ENCODE results near the gene TUBGCP6. TPM values are rescaled to one million over a fixed set of nuclear protein-coding genes. Genes with fewer than 3 reads are reported as not detected.
A peak's percentile ranks its signal among the peaks of the same experiment; 100 is the strongest.

Gene TUBGCP6
- total RNA-seq, 1 donor from 2014 or later, result 48.5 TPM

DNA sequence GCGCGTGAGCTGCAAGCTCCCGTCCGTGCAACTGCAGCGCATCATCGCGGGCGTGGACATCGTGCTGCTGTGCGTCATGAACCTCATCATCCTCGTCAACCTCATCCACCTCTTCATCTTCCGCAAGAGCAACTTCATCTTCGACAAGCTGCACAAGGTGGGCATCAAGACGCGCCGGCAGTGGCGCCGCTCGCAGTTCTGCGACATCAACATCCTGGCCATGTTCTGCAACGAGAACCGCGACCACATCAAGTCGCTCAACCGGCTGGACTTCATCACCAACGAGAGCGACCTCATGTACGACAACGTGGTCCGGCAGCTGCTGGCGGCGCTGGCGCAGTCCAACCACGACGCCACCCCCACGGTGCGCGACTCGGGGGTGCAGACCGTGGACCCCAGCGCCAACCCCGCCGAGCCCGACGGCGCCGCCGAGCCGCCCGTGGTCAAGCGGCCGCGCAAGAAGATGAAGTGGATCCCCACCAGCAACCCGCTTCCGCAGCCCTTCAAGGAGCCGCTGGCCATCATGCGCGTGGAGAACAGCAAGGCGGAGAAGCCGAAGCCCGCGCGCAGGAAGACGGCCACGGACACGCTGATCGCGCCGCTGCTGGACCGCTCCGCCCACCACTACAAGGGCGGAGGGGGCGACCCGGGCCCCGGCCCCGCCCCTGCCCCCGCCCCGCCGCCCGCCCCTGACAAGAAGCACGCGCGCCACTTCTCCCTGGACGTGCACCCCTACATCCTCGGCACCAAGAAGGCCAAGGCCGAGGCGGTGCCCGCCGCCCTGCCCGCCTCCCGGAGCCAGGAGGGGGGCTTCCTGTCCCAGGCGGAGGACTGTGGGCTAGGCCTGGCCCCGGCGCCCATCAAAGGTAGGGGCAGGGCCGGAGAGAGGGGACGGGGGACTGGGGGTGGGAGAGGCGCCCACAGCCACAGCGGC, 67.0 kb downstream of the TUBGCP6 start:
- H3K27me3 ChIP-seq (ENCODE audit: low read depth), result peaks cover 29% of the 10 kb centered on the region
- no peaks in the 10 kb centered on the region for H3K4me1 ChIP-seq
- ATAC-seq (no peak), DNase-seq (peak; percentile 39)
- H3K36me3 ChIP-seq, result no peaks in the 10 kb centered on the region
- H3K9me3 ChIP-seq, result no peaks in the 10 kb centered on the region
- TF ChIP-seq, protein P1, sequence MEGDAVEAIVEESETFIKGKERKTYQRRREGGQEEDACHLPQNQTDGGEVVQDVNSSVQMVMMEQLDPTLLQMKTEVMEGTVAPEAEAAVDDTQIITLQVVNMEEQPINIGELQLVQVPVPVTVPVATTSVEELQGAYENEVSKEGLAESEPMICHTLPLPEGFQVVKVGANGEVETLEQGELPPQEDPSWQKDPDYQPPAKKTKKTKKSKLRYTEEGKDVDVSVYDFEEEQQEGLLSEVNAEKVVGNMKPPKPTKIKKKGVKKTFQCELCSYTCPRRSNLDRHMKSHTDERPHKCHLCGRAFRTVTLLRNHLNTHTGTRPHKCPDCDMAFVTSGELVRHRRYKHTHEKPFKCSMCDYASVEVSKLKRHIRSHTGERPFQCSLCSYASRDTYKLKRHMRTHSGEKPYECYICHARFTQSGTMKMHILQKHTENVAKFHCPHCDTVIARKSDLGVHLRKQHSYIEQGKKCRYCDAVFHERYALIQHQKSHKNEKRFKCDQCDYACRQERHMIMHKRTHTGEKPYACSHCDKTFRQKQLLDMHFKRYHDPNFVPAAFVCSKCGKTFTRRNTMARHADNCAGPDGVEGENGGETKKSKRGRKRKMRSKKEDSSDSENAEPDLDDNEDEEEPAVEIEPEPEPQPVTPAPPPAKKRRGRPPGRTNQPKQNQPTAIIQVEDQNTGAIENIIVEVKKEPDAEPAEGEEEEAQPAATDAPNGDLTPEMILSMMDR (IDR thresholded peaks at IDR 0.05), result no peak
- intact Hi-C loops (cut with DNase I), result no loop called here
- no peak overlapping the region for H3K4me3 ChIP-seq
- H3K27ac ChIP-seq, result no peak overlapping the region

DNA sequence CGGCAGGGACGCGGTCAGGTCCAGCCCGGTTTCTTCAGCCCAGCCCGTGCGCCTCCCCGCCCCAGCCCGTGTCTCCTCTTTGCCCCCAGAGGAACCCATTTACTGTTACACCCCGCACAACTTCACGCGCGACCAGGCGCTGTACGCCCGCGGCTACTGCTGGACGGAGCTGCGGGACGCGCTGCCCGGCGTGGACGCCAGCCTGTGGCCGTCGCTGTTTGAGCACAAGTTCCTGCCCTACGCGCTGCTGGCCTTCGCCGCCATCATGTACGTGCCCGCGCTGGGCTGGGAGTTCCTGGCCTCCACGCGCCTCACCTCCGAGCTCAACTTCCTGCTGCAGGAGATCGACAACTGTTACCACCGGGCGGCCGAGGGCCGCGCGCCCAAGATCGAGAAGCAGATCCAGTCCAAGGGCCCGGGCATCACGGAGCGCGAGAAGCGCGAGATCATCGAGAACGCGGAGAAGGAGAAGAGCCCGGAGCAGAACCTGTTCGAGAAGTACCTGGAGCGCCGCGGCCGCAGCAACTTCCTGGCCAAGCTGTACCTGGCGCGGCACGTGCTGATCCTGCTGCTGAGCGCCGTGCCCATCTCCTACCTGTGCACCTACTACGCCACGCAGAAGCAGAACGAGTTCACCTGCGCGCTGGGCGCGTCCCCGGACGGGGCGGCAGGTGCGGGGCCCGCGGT, 67.8 kb downstream of the TUBGCP6 start:
- intact Hi-C loops (cut with DNase I), result no loop called here
- Histone ChIP-seq H3K27ac (no peak overlapping the region), H3K27me3 (ENCODE audit: low read depth) (peaks cover 31% of the 10 kb centered on the region), H3K36me3 (no peaks in the 10 kb centered on the region), H3K4me1 (no peaks in the 10 kb centered on the region), H3K9me3 (no peaks in the 10 kb centered on the region), H3K4me3 (no peak overlapping the region)
- TF ChIP-seq, protein P1 (IDR thresholded peaks at IDR 0.05), result no peak
- DNase-seq, result peak; percentile 42
- no peak for ATAC-seq

DNA sequence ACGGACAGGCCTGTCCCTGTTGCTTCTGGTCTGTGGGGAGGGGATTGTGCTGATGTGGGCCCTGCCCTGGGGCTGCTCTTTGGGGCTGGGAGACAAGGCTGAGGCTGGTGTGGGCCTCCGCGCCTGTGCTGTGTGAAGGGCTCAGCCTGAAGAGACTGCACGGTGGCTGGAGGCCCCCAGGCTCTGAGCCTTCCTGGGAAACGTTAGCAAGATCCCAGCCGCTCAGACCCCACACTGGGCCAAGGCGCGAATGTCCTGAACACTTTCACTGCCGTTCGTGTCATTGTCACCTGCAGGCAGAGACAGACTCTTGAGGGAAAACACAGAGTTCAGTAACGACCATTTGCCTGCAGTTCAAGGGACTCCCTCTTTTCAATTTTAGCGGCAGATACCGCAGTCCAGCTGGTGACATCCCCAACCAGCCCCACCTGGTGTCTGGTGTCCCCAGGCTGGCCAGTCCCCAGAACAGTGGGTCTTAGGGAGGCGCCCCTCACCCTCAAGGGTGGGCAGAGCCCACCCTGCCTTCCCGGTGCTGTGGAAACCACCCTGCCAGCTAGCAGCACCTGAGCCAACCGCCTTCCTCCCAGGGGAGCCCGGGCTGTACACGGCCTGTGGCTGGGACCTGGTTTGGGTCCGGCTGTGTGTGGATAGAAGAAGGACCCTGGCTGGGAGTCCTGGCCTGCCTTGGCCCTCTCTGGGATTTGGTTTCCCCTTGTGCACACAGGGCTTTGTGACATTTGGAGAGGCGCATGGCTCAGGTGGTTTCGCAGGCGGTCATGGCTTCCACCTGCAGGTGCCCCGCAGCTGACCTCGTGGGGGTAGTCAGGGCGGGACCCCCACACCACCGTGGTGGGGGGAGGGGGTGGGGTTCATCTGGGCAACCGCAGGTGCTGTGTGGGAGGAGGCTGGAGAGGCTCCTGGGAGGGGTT, 68.6 kb downstream of the TUBGCP6 start:
- peaks cover 39% of the 10 kb centered on the region for H3K27me3 ChIP-seq (ENCODE audit: low read depth)

DNA sequence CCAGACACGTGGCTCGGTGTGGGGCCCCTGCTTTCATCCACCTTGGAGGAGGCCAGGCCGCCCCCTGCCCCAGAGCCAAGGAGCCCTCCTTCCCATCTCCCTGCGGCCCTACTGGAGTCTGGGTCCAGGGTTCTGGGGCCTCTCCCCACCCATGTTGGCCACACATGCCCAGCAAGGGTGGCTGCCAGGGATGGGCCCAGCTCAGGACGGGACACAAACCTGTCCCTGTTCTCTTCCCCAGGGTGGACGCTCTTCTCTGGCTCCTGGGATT, 69.7 kb downstream of the TUBGCP6 start:
- Histone ChIP-seq H3K4me3 (no peak overlapping the region), H3K27me3 (ENCODE audit: low read depth) (peaks cover 43% of the 10 kb centered on the region), H3K27ac (no peak overlapping the region), H3K9me3 (no peaks in the 10 kb centered on the region), H3K36me3 (no peaks in the 10 kb centered on the region), H3K4me1 (no peaks in the 10 kb centered on the region)
- no peak for DNase-seq
- intact Hi-C loops (cut with DNase I), result no loop called here
- ATAC-seq, result no peak
- TF ChIP-seq, protein P1 (IDR thresholded peaks at IDR 0.05), result no peak

More for the DNA sequence above, 68.6 kb downstream of the TUBGCP6 start:
- H3K36me3 ChIP-seq, result no peaks in the 10 kb centered on the region
- no peaks in the 10 kb centered on the region for H3K4me1 ChIP-seq
- TF ChIP-seq, protein P1 (IDR thresholded peaks at IDR 0.05), result no peak
- DNase-seq (peak; percentile 31), ATAC-seq (no peak)
- intact Hi-C loops (cut with DNase I), result no loop called here
- H3K9me3 ChIP-seq, result no peaks in the 10 kb centered on the region
- H3K4me3 ChIP-seq, result no peak overlapping the region
- no peak overlapping the region for H3K27ac ChIP-seq
